MCF 10A (cell line): ENCODE results near the gene HOXD10. TPM values are rescaled to one million over a fixed set of nuclear protein-coding genes. Genes with fewer than 3 reads are reported as not detected.

Source experiments
- BruUV-seq: library from RNA; stranded (reverse); fragments of 400-500 nt; replicated peaks from 2 replicates; lab custom pipeline; 2021; lab: Mats Ljungman, UMichigan
- CTCF ChIA-PET: fragments of 300-600 bp; sonication (Branson Sonifier 250); formaldehyde crosslinking; extraction: SDS; loops from one replicate; lab custom pipeline; 2021; ENCODE audit warnings: antibody characterized with exemption, inconsistent platforms; lab: Yijun Ruan, JAX
- POLR2A ChIA-PET: fragments of 300-600, 350-650 bp; sonication (Branson Sonifier 250); formaldehyde crosslinking; extraction: SDS; loops from one replicate; lab custom pipeline; 2020; ENCODE audit warnings: antibody characterized with exemption, inconsistent platforms; lab: Yijun Ruan, JAX
- DNase-seq: peaks from one replicate; pipeline ENCODE4 v3.0.0-alpha.2; 2018; ENCODE audit not compliant: unreplicated experiment
- H3K27ac Mint-ChIP-seq: one replicate; pipeline ENCODE4 v1.8.0; 2022; ENCODE audit warnings: mild to moderate bottlenecking, low read depth, mixed read lengths; ENCODE audit not compliant: unreplicated experiment
- H3K27me3 Mint-ChIP-seq: one replicate; pipeline ENCODE4 v1.8.0; 2022; ENCODE audit warnings: mixed read lengths; ENCODE audit not compliant: insufficient read depth, unreplicated experiment
- H3K36me3 Mint-ChIP-seq: one replicate; pipeline ENCODE4 v1.8.0; 2022; ENCODE audit warnings: mild to moderate bottlenecking, moderate library complexity, mixed read lengths; ENCODE audit not compliant: insufficient read depth, unreplicated experiment
- H3K4me1 Mint-ChIP-seq: one replicate; pipeline ENCODE4 v1.8.0; 2022; ENCODE audit warnings: mixed read lengths; ENCODE audit not compliant: insufficient read depth, unreplicated experiment
- H3K4me3 Mint-ChIP-seq: one replicate; pipeline ENCODE4 v1.8.0; 2022; ENCODE audit warnings: mild to moderate bottlenecking, moderate library complexity, mixed read lengths; ENCODE audit not compliant: unreplicated experiment
- H3K9me3 Mint-ChIP-seq: one replicate; pipeline ENCODE4 v1.8.0; 2022; ENCODE audit warnings: mixed read lengths; ENCODE audit not compliant: unreplicated experiment
- intact Hi-C: fragments of 100-400 bp; cut with micrococcal nuclease; formaldehyde crosslinking; loops from 2 replicates; pipeline ENCODE4 v1.14.1; 2022
- total RNA-seq: library from RNA; stranded (reverse); gene quantifications from 2 replicates; pipeline ENCODE4 v1.2.3, GENCODE V29; 2022
- TF ChIP-seq, protein P1 (sequence below): fragments of 200-600 bp; IDR thresholded peaks from one replicate; pipeline ENCODE4 v1.8.0; 2022; ENCODE audit warnings: antibody characterized with exemption, mild to moderate bottlenecking; ENCODE audit not compliant: unreplicated experiment

Gene HOXD10
- total RNA-seq, 1 experiment from 2014 or later: not detected

DNA sequence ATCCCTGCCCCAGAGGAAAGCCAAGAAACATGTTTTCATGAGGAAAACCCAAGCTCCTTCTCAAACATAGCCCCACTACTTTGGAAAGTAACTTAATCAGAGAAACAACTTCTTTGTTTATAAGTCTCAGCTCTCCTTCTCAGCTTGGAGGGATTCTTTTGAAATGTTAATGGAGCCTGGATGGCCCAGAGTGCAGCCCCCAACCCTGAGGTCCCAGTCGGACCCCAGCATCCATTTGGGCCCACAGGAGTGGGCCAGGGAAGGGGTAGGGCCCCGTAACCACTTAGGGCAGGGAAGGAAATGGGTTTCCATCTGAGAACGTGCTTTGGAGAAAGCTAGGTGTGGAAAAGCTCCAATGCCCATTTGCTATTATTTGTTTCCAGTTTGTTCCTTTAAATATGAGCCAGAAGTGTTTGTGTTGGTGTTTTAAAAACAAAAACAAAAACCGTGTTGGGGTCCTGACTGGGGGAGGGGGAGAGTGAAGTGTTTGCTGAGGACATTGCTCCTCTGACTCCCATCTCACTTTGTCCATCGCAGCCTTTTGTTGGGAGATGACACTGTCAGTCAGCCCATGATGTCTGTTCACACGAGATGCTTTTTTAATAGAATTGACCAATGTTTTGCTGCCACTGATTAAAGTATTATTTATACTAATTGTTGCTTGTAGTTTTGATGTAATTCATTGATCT lies 38.9 kb downstream of the HOXD10 start:
- Mint-ChIP-seq H3K27ac (no peak overlapping the region), H3K36me3 (peaks cover 5% of the 10 kb centered on the region), H3K9me3 (no peaks in the 10 kb centered on the region), H3K4me1 (no peaks in the 10 kb centered on the region), H3K27me3 (no peaks in the 10 kb centered on the region), H3K4me3 (no peak overlapping the region)
- POLR2A ChIA-PET: no interaction called here
- intact Hi-C loops: no loop called here
- no TSS peak for BruUV-seq
- TF ChIP-seq, protein P1, sequence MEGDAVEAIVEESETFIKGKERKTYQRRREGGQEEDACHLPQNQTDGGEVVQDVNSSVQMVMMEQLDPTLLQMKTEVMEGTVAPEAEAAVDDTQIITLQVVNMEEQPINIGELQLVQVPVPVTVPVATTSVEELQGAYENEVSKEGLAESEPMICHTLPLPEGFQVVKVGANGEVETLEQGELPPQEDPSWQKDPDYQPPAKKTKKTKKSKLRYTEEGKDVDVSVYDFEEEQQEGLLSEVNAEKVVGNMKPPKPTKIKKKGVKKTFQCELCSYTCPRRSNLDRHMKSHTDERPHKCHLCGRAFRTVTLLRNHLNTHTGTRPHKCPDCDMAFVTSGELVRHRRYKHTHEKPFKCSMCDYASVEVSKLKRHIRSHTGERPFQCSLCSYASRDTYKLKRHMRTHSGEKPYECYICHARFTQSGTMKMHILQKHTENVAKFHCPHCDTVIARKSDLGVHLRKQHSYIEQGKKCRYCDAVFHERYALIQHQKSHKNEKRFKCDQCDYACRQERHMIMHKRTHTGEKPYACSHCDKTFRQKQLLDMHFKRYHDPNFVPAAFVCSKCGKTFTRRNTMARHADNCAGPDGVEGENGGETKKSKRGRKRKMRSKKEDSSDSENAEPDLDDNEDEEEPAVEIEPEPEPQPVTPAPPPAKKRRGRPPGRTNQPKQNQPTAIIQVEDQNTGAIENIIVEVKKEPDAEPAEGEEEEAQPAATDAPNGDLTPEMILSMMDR: no peak
- DNase-seq: no peak
- CTCF ChIA-PET: interaction anchor here (0.6 to 1.3 kb wide), 6 partner anchors 14 to 868 kb away, joined by 3 to 6 read pairs (median 3); no protein-coding TSS in a partner anchor

DNA sequence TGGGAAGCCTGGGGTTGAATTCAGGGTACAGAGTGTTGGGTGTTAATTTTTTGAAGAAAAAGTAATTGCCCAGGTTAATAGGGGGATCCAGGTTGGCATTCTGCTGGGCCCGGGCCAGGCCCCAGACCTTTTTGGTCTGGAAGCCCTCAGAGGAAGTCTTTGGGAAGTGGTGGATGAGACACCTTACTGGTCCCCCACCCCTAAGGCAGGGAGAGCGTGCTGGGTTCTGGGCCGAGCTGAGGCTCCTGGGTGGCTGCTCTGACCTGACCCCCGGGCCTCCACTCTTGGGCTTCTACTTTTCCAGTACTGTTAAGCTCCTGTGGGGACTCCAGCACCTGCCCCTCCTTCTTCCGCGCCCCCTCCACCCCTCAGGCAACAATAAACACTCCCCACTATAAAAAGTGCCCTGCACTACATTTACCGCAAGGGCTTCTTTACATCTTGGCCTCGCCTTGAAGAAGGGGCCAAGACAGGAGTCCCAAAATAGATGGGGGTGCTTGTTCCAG lies 39.8 kb downstream of the HOXD10 start:
- CTCF ChIA-PET: interaction anchor here (0.6 kb wide), 1 partner anchor 659 kb away, joined by 3 read pairs; no protein-coding TSS in a partner anchor
- Mint-ChIP-seq H3K4me1 (no peaks in the 10 kb centered on the region), H3K9me3 (no peaks in the 10 kb centered on the region), H3K27ac (no peak overlapping the region), H3K27me3 (no peaks in the 10 kb centered on the region), H3K4me3 (no peak overlapping the region), H3K36me3 (peaks cover 5% of the 10 kb centered on the region)
- TF ChIP-seq, protein P1: no peak
- DNase-seq: no peak
- POLR2A ChIA-PET: no interaction called here
- intact Hi-C loops: no loop called here
- no TSS peak for BruUV-seq

DNA sequence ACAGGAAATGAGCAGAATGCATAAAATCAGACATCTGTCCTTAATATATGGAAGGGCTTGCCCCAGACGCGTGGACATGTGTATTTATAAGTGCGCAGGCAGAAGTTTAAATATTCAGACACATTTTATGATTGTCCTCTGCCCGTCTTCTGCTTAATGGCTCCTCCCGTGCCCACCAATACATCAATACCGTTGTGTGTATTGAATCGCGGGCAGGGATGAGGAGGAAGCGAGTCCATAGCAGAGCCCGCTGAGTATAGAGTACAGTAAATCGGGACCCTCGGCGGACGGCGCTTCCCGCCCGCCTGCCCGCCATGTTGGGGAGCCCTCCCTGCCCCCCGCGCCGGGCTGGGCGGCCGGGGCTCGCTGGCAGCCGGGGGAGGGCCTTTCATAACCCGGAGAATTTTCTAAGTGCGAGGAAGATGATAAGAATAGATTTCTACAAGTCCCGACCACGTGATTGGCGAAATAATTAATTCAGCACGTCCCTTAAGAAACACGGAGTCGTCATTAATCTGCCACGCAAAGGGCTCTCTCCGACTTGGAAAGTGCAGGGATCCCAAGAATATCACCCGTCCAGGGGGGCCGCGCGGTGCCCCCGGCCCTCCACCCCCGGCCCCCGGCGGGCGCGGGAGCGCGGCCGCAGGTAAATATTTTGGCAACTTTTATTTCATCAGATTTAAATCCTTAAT lies 40.4 kb downstream of the HOXD10 start, which contains the start of gene HOXD3:
HOXD3 (plus strand) TSS at position 501 of the 692 bp plus-strand sequence. CDS start 11,808 bp downstream, outside the sequence.
- H3K4me1 Mint-ChIP-seq: no peaks in the 10 kb centered on the region
- no peaks in the 10 kb centered on the region for H3K9me3 Mint-ChIP-seq
- DNase-seq: no peak
- H3K27ac Mint-ChIP-seq: no peak within 1 kb of the TSS
- POLR2A ChIA-PET: interaction anchor here (0.7 kb wide), 1 partner anchor 303 kb away, joined by 3 read pairs; no protein-coding TSS in a partner anchor
- no peak within 1 kb of the TSS for H3K4me3 Mint-ChIP-seq
- TF ChIP-seq, protein P1: no peak
- H3K27me3 Mint-ChIP-seq: no peaks in the 10 kb centered on the region
- H3K36me3 Mint-ChIP-seq: peaks cover 5% of the 10 kb centered on the region
- intact Hi-C loops: no loop called here
- CTCF ChIA-PET: interaction anchor here (0.6 kb wide), 1 partner anchor 659 kb away, joined by 3 read pairs; no protein-coding TSS in a partner anchor
- no TSS peak for BruUV-seq
